H1 (cell line): ENCODE data around the gene GMIP. TPM values are rescaled to one million over a fixed set of nuclear protein-coding genes. Genes with fewer than 3 reads are reported as not detected.

Source experiments
- BACH1 ChIP-seq: IDR thresholded peaks from 2 replicates; pipeline ENCODE4 v1.6.1; 2012; ENCODE audit warnings: low read length, improper control_type of control experiment
- CTCF ChIP-seq, 3 experiments: IDR thresholded peaks; 1 replicate in 2 of 3; 2 replicates in 1 of 3; pipeline versions ENCODE4 v1.5.1 to v1.6.1; 2011; ENCODE audit warnings: low read length in 3 of 3, mild to moderate bottlenecking in 3 of 3, inconsistent platforms in 2 of 3, low read depth in 1 of 3, moderate library complexity in 1 of 3; ENCODE audit not compliant: insufficient read depth in 1 of 3; ENCODE audit errors: control extremely low read depth in 1 of 3
- E2F6 ChIP-seq: IDR thresholded peaks from 2 replicates; pipeline ENCODE4 v1.6.1; 2012; ENCODE audit warnings: inconsistent platforms
- GTF2F1 ChIP-seq: IDR thresholded peaks from 2 replicates; pipeline ENCODE4 v1.6.1; 2012; ENCODE audit warnings: low read depth, low read length, improper control_type of control experiment, borderline replicate concordance
- MAFK ChIP-seq: IDR thresholded peaks from 2 replicates; pipeline ENCODE4 v1.6.1; 2012; ENCODE audit warnings: low read depth, mild to moderate bottlenecking, improper control_type of control experiment, low read length
- RFX5 ChIP-seq: IDR thresholded peaks from 2 replicates; pipeline ENCODE4 v1.6.1; 2011; ENCODE audit warnings: low read depth, low read length, improper control_type of control experiment, borderline replicate concordance
- SP4 ChIP-seq: IDR thresholded peaks from 2 replicates; pipeline ENCODE4 v1.6.1; 2012; ENCODE audit warnings: low read length, inconsistent platforms
- SRF ChIP-seq: IDR thresholded peaks from 2 replicates; pipeline ENCODE4 v1.6.1; 2011; ENCODE audit warnings: mild to moderate bottlenecking, low read depth, low read length, moderate library complexity
- TCF12 ChIP-seq: IDR thresholded peaks from 2 replicates; pipeline ENCODE4 v1.6.1; 2011; ENCODE audit warnings: low read depth, mild to moderate bottlenecking, low read length
- polyA plus RNA-seq, 7 experiments: library from polyadenylated mRNA; depleted of rRNA in 3 of 7; stranded (reverse) in 5 of 7; unstranded in 2 of 7; fragments of >200 nt in 5 of 7; fragments of 200-250 nt in 2 of 7; gene quantifications; 1 replicate in 5 of 7; 2 replicates in 1 of 7; 4 replicates in 1 of 7; pipeline versions ENCODE4 v1.2.1 to v1.2.3, GENCODE V29; 2011 to 2013; ENCODE audit warnings: missing spikeins in 2 of 7, mixed read lengths in 2 of 7
- total RNA-seq: library from RNA; stranded (reverse); fragmentation: NEBNext Ultra II Directional; extraction: Animal tissue kit (Norgen Biotek cat#: 25700); gene quantifications from 2 replicates; pipeline ENCODE4 v1.2.1, GENCODE V29; 2021

GMIP gene
- total and polyA plus RNA-seq, 2 of the 8 experiments (the other 6 are each of a cell fraction or from before 2014, with no cell fraction given) = 5.7 to 18.1 TPM

- TF ChIP-seq E2F6 (0 out of 2 replicates have a peak, but pooled peaks have one; percentile 16), CTCF (IDR thresholded peaks at IDR 0.05; ENCODE audit: control extremely low read depth in 1 of 3, insufficient read depth in 1 of 3, low read depth in 1 of 3, low read length in 3 of 3) (peak in 2 of 3 experiments; percentile 1 to 9; a peak in 1 of 4 replicates), RFX5 (no peak), TCF12 (no peak), SP4 (0 out of 2 replicates have a peak, but pooled peaks have one; percentile 69), SRF (no peak), BACH1 (no peak), MAFK (no peak), GTF2F1 (peak; percentile 78; the same call in 1 of the 2 replicates)
These were observed 20.0 kb upstream of the GMIP start, which contains the start of gene ATP13A1 (continued) for GRCh38 chr19:19663256-19664120.
